HEK293T (cell line): ENCODE data around the gene LLPH.

Source experiments
- CTCF ChIA-PET: fragments of 350-600 bp; formaldehyde crosslinking; extraction: SDS; loops from one replicate; lab custom pipeline; 2021; ENCODE audit warnings: antibody characterized with exemption, inconsistent platforms; lab: Yijun Ruan, JAX
- POLR2A ChIA-PET: fragments of 350-600 bp; formaldehyde crosslinking; extraction: SDS; loops from one replicate; lab custom pipeline; 2020; ENCODE audit warnings: antibody characterized with exemption, inconsistent platforms; lab: Yijun Ruan, JAX
- DNase-seq: peaks from one replicate; pipeline ENCODE4 v3.0.0; 2012; ENCODE audit warnings: mixed read lengths; ENCODE audit errors: extremely low spot score
- ARNT ChIP-seq: fragments of 450-650 bp; IDR thresholded peaks from 2 replicates; pipeline ENCODE4 v1.6.1; 2017; ENCODE audit warnings: mild to moderate bottlenecking
- BHLHE40 ChIP-seq: fragments of 450-650 bp; IDR thresholded peaks from 2 replicates; pipeline ENCODE4 v1.6.1; 2016; ENCODE audit warnings: mild to moderate bottlenecking, moderate library complexity, borderline replicate concordance
- CTBP1 ChIP-seq: fragments of 450-650 bp; IDR thresholded peaks from 2 replicates; pipeline ENCODE4 v1.6.1; 2016; ENCODE audit warnings: borderline replicate concordance
- ELF4 ChIP-seq: fragments of 450-650 bp; IDR thresholded peaks from 2 replicates; pipeline ENCODE4 v1.6.1; 2017; ENCODE audit warnings: antibody characterized with exemption
- FOXA1 ChIP-seq: fragments of 450-650 bp; IDR thresholded peaks from 2 replicates; pipeline ENCODE4 v1.6.1; 2016; ENCODE audit warnings: mild to moderate bottlenecking
- FOXK2 ChIP-seq: fragments of 450-650 bp; IDR thresholded peaks from 2 replicates; pipeline ENCODE4 v1.6.1; 2016; ENCODE audit warnings: mild to moderate bottlenecking
- FOXM1 ChIP-seq: fragments of 450-650 bp; IDR thresholded peaks from 2 replicates; pipeline ENCODE4 v1.6.1; 2017; ENCODE audit warnings: mild to moderate bottlenecking, borderline replicate concordance
- HDGF ChIP-seq: fragments of 450-650 bp; IDR thresholded peaks from 2 replicates; pipeline ENCODE4 v1.6.1; 2017; ENCODE audit warnings: antibody characterized with exemption, borderline replicate concordance
- L3MBTL2 ChIP-seq: fragments of 450-650 bp; conservative IDR thresholded peaks from 2 replicates; pipeline ENCODE4 v1.6.1; 2016; ENCODE audit warnings: mild to moderate bottlenecking
- LEF1 ChIP-seq: fragments of 450-650 bp; IDR thresholded peaks from 2 replicates; pipeline ENCODE4 v1.6.1; 2017; ENCODE audit warnings: mild to moderate bottlenecking, borderline replicate concordance
- NFRKB ChIP-seq: fragments of 450-650 bp; IDR thresholded peaks from 2 replicates; pipeline ENCODE4 v1.6.1; 2016; ENCODE audit warnings: mild to moderate bottlenecking, moderate library complexity
- PKNOX1 ChIP-seq: fragments of 450-650 bp; IDR thresholded peaks from 2 replicates; pipeline ENCODE4 v1.6.1; 2016
- SP1 ChIP-seq: fragments of 450-650 bp; IDR thresholded peaks from 2 replicates; pipeline ENCODE4 v1.6.1; 2017
- SUZ12 ChIP-seq: fragments of 450-650 bp; IDR thresholded peaks from 2 replicates; pipeline ENCODE4 v1.6.1; 2016; ENCODE audit warnings: mild to moderate bottlenecking
- TARDBP ChIP-seq: fragments of 450-650 bp; IDR thresholded peaks from 2 replicates; pipeline ENCODE4 v1.6.1; 2016
- ZNF384 ChIP-seq: fragments of 450-650 bp; IDR thresholded peaks from 2 replicates; pipeline ENCODE4 v1.6.1; 2016

LLPH gene

DNA sequence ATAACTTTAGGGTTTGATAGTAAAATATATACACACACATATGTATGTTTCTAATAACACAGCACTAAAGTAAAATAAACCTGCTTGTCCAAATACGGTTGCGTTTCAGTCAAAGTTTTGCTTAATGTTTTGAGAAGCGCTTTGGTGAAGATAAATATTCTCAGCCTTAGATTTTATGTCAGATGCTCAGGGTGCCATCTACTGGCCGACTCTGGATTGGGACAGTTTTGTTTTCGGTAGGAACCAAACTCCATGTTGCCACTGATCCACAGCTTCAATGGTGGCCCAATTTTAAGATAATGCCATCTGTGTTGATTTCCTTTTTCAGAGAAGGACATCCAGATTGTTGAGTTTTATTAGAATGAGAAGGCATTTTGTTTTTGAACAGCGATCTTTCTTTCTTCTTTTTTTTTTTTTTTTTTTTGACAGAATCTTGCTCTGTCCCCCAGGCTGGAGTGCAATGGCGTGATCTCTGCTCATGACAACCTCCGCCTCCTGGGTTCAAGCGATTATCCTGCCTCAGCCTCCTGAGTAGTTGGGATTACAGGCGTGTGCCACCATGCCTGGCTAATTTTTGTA, 43.1 kb downstream of the LLPH start:
- CTCF ChIA-PET: interaction anchor here (0.6 to 1.6 kb wide), 2 partner anchors 9 to 485 kb away, joined by 4 to 5 read pairs; no protein-coding TSS in a partner anchor
- 0 out of 2 replicates have a peak, but pooled peaks have one; percentile 9 for TF ChIP-seq ZNF384
- TF ChIP-seq TARDBP: no peak
- peak; percentile 61 for DNase-seq
- POLR2A ChIA-PET: no interaction called here

GRCh38 chr12:66085998-66086397, 44.6 kb downstream of the LLPH start:
- no peak for DNase-seq
- ChIA-PET POLR2A (no interaction called here), CTCF (interaction anchor here (0.6 kb wide), 1 partner anchor 141 kb away, joined by 3 read pairs; no protein-coding TSS in a partner anchor)
- TF ChIP-seq ELF4: no peak
- no peak for TF ChIP-seq FOXA1
- TF ChIP-seq NFRKB: no peak
- TF ChIP-seq SUZ12: no peak
- no peak for TF ChIP-seq SP1
- TF ChIP-seq ZNF384: no peak
- TF ChIP-seq TARDBP: no peak
- no peak for TF ChIP-seq CTBP1
- no peak for TF ChIP-seq BHLHE40
- TF ChIP-seq LEF1: no peak
- TF ChIP-seq FOXK2: no peak
- no peak for TF ChIP-seq PKNOX1
- TF ChIP-seq FOXM1: no peak
- no peak for TF ChIP-seq L3MBTL2

DNA sequence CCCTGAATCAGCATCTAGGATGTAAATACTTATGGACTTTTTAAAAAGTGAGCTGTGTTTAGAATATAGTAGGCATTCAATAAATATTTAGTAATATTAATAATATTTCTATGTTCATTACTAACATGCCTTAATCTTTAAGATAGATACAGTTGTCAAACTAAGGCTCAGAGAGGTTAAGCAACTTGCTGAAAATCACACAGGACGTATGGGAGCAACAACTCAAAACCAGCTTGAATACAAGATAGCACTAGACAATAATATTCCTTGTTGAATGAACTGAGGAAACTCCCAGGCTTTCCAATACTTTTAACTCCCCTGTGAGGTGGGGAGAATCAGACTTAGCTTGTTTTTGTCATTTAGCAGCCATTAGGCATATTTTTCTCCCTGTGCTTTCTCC, 45.3 kb downstream of the LLPH start:
- TF ChIP-seq PKNOX1 (no peak), FOXK2 (no peak), SP1 (no peak), L3MBTL2 (no peak), TARDBP (no peak), ELF4 (no peak), LEF1 (no peak), FOXA1 (no peak), BHLHE40 (no peak), ARNT (no peak)
- ChIA-PET CTCF (no interaction called here), POLR2A (no interaction called here)
- no peak for DNase-seq

GRCh38 chr12:66083766-66084165, 46.8 kb downstream of the LLPH start:
- ChIA-PET POLR2A (no interaction called here), CTCF (no interaction called here)
- DNase-seq: no peak
- no peak for TF ChIP-seq ELF4
- no peak for TF ChIP-seq L3MBTL2
- TF ChIP-seq SUZ12: no peak
- TF ChIP-seq PKNOX1: no peak
- TF ChIP-seq TARDBP: no peak
- TF ChIP-seq CTBP1: no peak
- no peak for TF ChIP-seq SP1
- no peak for TF ChIP-seq HDGF
- TF ChIP-seq FOXM1: no peak
- no peak for TF ChIP-seq FOXK2
- no peak for TF ChIP-seq LEF1

GRCh38 chr12:66082744-66083143, 47.8 kb downstream of the LLPH start:
- TF ChIP-seq HDGF (no peak), SUZ12 (no peak), ZNF384 (no peak), FOXM1 (no peak), ARNT (no peak), SP1 (no peak), L3MBTL2 (no peak), NFRKB (no peak), PKNOX1 (no peak), FOXK2 (no peak), BHLHE40 (no peak), LEF1 (no peak), CTBP1 (no peak), ELF4 (no peak), FOXA1 (no peak), TARDBP (no peak)
- POLR2A ChIA-PET: no interaction called here
- CTCF ChIA-PET: interaction anchor here (0.7 kb wide), 1 partner anchor 782 kb away, joined by 3 read pairs; no protein-coding TSS in a partner anchor
- no peak for DNase-seq

DNA sequence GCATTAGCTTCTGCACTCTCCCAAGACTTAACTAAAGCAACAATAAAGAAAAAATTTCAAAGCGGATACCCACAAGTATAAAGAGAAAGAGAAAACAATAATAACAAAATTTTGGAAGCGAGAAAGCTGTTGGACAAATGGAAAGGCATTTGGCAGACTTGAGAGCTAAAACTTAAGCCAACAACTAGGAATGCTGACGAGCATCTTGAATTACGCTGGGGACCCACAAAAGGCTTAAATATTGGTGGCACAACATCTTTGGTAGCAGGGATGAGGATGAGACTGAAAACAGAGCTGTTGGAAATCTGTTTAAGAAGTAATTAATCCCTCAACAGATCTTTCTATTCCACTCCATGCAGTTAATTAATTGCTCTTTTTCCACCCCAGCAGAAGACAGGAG, 49.8 kb downstream of the LLPH start:
- DNase-seq: no peak
- no peak for TF ChIP-seq FOXK2
- TF ChIP-seq FOXA1: no peak
- TF ChIP-seq CTBP1: no peak
- TF ChIP-seq TARDBP: no peak
- CTCF ChIA-PET: no interaction called here
- POLR2A ChIA-PET: no interaction called here
